Parietal lobe (tissue), 2 donors: ENCODE measurements around the gene FABP7. TPM values are rescaled to one million over a fixed set of nuclear protein-coding genes. Genes with fewer than 3 reads are reported as not detected.

Experiments used
- small RNA-seq: library from RNA; depleted of rRNA; stranded (forward); fragments of <200 nt; gene quantifications from one replicate; pipeline ENCODE3, GENCODE V24; 2014; ENCODE audit warnings: low replicate concordance
- total RNA-seq: library from RNA; depleted of rRNA; stranded (reverse); fragments of >200 nt; gene quantifications from one replicate; pipeline ENCODE4 v1.2.3, GENCODE V29; 2014

Gene FABP7
- 887 TPM for total RNA-seq

GRCh38 chr6:122779667-122780066 is at the start of gene FABP7:
Gene FABP7 (plus strand): TSS chr6:122779716. CDS start chr6:122779795, 79 bp downstream.

DNA sequence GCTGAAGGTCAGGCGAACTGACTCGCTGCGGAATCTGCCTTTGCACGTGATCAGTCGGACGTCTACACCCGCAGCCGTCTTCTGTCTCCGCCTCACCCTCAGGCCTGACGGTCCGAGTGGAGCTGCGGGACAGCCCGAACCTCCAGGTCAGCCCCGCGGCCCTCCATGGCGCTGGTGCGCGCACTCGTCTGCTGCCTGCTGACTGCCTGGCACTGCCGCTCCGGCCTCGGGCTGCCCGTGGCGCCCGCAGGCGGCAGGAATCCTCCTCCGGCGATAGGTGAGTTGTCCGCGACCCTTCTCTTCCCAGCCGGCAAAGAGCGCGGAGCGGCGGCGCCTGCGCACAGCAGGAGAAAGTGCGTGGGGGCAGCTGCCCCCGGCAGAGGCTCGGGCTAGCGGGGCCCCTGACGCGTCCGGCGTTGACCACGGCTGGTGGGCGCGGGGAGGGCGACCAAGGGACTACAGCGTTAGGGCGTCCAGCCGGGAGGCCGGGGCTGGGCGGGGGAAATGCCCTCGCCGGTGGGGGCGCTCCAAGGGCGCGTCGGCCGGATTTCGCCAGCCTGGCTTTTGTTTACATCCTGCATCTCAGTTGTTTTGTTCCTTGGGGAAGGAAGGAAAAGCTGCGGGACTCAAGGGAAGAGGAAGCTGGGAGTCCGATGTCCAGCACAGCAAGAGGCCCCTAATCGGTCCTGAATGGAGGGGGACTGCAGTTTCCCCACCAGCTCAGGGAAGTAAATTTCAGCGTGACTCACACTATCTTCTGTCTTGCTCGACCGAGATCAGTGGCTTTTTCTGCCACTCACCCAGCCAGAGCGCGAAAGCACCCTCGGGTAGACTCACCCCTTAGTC is 9.9 kb downstream of the FABP7 start, which contains the start of gene SMPDL3A:
SMPDL3A (plus strand) TSS at position 77 of the 846 bp plus-strand sequence; CDS start at position 166, 89 bp downstream.

Small RNA genes lying within 50 kb of the gene (small RNA-seq; reads per million reads assigned to genes)
- gene RN7SL564P = not detected

Other genes with a start within 250 kb of the FABP7 start
- 0.94 TPM for gene PKIB, start 169.3 kb upstream of the FABP7 start, total RNA-seq
- gene SMPDL3A, start 9.5 kb downstream of the FABP7 start, total RNA-seq = 22.5 TPM
- 70.1 TPM for gene CLVS2, start 216.5 kb downstream of the FABP7 start, total RNA-seq